GM11168 (cell line): ENCODE data around the gene KCNK18.

Experiments
- in situ Hi-C: fragments of 300-500 bp; cut with MboI; formaldehyde crosslinking; loops from one replicate; pipeline ENCODE4 v1.12.0; 2022; ENCODE audit warnings: low sequenced_read_pairs; ENCODE audit not compliant: unreplicated experiment

The KCNK18 gene

DNA sequence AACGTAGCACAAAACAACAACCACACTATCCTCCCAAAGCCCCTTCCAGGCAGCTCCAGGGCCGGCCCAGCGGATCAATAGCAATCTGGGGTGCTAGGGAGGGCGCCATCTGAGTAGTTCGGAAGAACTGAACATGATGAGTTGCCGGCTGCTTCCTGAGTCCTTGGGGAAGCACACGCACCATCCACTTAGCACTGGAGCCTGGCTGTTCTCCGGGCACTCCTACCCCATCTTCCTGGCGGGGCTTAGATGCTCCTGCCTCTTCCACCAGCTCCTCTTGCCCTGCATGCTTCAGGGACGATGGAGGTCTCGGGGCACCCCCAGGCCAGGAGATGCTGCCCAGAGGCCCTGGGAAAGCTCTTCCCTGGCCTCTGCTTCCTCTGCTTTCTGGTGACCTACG lies at the start of gene KCNK18:
Gene KCNK18, plus strand, starts transcription at position 301 of the 400 bp plus-strand sequence. Its CDS starts 0 bp downstream, at position 301.
- in situ Hi-C loops = no loop called here

DNA sequence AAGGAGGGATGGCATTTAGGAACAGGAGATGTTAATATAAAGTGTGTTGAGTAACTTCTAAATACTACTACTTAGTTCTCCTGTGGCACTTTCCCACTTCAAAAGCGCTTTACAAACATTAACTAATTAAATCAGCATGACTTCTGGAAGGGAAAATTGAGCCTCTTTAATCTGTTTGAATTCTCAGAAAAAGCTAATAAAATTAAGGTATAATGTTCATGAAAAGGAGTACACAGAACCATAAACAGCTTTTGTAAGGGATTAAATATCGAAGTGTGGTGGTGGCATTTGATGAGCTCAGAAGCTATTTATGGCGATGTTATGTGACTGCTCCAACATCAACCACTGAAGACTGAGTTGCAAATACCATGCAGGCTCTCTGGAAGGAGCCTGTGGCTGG lies 49.0 kb upstream of the KCNK18 start:
- in situ Hi-C loops = no loop called here

GRCh38 chr10:117152668-117153067 lies 44.6 kb upstream of the KCNK18 start:
- in situ Hi-C loops = no loop called here

- in situ Hi-C loops = no loop called here
These were observed 39.0 kb upstream of the KCNK18 start for GRCh38 chr10:117158297-117158696.

GRCh38 chr10:117159390-117159789 lies 37.9 kb upstream of the KCNK18 start:
- in situ Hi-C loops = no loop called here

DNA sequence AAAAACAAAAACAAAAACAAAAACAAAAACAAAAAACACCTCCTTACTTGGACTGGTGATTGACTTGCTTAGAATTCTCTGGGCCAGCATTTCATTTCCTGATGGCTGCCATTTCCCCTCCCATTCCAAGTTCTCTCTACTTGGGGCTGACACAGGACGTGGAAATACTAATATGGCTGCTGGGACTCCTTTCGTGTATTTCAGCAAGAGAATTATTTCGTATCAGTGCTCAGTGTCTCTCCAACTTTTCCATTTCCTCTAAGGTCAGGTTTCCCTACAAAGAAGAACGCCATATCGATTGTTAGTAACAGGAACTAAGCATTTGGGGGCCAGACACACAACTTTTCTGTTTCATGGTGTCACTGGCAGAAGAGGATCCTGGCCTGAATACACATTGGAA lies 36.7 kb upstream of the KCNK18 start:
- in situ Hi-C loops = no loop called here

DNA sequence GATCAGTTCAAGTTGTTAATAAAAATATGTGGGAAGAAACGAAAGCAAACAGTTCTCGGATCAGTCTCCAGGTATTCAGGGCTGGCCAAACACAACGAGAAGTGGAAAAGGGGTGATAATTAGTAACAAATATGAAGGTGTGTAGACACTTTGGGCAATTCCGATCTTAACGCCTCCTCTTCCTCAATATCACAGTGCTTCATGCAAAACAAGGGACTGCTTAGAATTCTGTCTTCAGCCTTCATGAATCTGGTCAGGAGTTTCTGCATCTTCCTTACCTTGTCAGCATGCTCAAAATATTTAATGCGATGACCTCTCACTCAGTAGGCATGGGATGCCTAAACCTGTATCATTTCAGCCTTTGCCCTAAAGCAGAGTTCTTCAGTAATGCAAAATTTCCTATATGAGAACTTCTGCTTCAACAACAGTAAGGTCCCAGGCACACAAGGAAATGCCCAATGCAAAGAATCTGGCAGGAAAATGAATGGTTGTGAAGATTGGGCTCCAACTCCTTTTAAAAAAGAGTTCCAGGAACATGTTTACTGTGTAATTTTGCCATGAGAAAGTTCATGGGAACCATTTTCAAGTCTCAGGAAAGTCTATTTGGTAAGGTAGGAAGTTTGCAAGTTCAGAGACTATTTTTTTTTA lies 35.8 kb upstream of the KCNK18 start:
- in situ Hi-C loops = no loop called here

GRCh38 chr10:117162093-117163060 lies 34.9 kb upstream of the KCNK18 start:
- in situ Hi-C loops = no loop called here

DNA sequence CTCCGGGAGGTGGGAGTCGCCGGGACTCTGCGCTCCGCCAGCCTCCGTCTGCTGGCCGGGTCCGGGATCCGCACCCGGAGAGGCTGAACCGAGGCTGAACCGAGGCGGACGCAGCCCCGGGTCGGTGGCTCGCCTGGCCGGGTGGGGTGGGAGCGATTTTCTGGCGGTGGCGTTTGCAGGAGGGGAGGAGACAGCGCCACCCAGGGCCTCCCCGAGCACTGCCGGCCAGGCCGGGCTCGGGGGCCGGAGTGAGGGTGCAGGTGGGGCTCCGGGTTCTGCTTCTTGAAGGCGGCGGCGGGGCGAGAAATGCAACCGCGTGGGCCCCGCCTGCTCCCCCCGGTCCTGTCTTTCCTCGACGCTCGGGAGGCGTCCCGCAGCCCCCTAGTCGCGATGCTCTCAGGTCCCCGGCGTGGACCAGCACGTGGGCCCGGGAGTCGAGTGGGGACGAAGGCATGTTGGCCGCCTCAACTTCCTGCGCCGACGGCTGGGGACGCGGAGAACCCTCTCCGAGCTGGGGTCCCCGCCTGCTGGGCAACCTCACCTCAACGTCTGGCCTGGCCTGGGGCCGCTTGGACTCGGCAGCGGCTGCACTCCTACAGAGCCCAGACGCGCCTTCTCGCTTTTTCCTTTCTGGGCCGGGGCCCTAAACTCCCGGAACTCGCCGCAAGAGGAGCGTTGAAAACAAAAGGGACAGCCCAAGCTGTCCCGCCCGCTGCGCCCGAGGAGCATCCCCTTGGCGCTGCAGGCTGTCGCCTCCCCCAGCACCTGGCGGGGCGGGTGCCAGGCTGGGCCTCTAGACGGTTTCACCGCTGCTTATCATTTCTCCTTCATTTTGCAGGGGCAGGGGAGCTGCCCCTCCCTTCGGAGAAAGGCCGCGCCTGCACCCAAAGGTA lies 34.0 kb upstream of the KCNK18 start:
- in situ Hi-C loops = no loop called here

- in situ Hi-C loops = no loop called here
These were observed 33.2 kb upstream of the KCNK18 start for GRCh38 chr10:117163954-117164548.

DNA sequence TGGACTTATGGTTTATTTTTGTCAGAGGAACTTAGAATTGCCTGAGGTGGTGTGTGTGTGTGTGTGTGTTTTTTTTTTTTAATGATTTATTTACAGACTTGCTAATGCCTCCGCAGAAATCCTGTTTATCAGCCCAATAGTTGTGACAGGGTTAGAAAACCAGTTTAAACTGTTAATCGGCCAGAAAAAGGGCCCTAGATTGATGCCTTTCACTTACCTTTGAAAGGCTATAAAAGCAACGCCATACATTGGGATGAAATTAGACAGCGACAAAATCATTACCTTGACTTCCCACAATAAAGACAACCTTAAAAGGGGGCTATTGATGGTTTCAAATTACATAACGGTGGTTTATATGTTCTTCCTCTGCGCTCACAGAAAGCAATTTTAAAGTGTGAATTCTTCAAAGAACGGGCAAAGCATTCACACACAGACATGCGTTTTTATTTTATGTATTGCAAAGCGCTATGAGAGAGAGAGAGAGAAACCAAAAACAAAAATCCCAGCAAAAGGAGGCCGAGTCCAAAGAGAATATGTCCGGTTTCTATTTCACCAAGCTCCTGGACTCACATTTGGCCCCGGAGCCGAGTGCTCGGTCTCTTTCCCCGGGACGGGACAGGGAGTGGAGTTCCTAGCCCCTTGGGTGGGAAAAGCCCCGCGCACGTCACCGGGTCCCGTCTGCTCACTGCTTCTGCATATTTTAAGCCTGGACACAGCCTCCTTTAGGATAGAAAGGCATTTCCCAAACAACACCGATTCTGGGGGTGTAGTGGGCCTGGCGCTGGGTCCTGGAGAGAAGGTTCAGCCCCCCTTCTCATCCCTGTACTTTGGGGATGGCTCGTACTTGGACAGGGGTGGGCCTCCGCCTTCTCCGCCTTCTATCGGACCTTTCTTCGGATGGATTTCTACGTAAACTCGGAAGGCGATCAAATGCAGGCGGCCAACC lies 32.4 kb upstream of the KCNK18 start:
- in situ Hi-C loops = no loop called here

DNA sequence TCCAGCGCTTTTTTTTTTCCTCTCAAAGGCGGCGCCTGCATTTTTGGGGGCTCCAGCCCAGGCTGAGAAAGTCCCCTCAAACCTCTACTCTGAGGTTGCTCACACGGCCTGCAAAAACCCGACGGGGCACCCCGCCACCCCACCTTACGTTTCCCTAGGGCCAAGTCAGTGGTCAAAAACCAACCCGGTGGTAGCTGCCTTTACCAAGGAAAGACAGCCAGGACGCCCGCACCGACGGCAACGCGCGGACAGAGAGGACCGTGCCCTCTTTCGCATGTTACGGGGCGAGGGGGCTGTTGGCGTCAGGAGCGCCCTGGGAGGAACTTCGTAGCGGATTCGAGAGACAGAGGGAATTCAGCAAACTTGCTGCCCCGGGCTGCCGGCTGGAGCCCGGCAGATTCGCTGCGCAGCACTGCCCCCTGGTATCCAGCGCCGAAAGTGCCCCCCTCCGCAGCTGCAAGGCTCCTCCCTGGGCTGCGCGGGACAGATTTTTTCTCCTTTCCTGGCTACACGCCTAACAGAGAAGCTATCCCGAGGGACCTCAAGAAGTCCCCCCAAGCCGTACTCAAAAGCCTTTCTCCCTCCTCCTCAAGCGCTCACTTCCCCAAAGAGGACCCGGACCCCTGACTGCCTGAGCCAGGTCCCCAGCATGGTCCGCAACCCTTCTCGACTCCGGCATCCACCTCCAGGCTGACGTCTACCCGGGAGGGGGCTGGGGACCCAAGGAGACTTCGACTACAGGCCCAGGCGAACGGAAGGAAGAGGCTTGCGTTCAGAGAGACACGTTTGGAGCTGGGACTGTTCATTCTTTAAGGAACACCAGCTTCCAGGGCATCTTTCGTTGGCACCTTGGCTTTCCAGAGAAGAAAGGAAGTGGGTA lies 31.5 kb upstream of the KCNK18 start:
- in situ Hi-C loops = no loop called here

- in situ Hi-C loops = no loop called here
These were observed 30.6 kb upstream of the KCNK18 start for GRCh38 chr10:117166418-117167345.

DNA sequence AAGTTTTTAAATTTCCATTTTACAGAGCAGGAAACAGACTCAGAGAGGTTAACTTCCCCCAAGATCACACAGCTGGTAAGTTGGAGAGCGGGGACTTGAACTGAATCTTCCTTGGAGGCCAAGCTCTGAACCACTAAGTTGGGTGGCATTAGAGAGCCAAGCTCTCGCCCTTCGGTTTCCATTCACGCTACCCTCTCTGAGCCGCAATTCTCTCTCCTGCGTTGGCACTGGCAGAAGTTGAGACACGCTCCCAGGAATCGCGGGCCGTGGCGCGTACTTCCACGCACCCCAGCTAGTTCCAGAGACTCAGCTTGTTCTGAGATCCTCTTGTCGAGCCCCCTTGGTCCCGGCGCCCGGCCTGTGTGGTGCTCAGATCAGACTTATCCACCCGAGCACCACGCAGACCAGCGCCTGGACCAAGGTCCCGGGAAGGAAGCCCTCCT lies 29.9 kb upstream of the KCNK18 start:
- in situ Hi-C loops = no loop called here

DNA sequence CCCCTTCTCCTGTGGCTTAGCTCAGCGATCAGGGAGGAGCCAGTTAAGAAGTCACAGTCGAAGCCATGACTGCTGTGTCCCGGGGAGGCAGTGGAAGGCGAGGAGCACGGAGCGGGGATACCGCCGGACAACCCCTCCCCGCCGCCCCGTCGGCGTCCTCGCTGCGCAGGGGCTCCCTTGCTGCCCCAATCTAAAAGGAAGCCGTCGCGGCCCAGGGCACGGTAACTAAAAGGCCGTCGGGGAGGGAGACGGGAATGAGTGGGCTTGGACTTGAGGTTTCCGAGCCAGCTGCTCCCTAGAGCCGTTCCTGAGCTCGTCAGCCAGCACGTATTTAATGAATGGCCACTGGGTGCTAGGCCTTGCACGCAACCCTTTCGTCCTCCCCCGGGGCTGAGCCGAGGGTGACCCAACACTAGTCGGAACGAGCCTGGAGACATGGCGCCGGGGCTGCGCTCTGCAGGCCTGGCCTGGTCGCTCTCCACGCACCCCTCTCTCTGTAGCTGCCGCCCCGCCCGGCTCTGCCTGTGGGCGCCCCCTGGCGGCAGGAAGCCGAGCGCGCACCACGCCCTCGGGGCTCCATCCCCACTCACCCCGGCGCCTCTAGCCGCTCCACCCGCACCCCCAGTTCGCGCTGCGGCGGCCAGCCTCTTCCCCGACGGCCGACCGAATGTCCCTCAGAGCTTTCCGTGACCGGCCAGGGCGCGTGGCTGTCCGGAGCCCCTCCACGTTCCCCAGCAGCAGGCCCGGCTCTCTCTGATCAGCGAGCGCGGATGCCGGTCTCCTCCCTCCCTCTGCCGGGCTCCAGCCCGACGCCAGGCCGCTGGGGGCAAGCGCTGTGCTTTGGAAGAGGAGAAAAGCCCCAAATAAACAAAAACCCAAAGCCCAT lies 29.3 kb upstream of the KCNK18 start:
- in situ Hi-C loops = no loop called here

DNA sequence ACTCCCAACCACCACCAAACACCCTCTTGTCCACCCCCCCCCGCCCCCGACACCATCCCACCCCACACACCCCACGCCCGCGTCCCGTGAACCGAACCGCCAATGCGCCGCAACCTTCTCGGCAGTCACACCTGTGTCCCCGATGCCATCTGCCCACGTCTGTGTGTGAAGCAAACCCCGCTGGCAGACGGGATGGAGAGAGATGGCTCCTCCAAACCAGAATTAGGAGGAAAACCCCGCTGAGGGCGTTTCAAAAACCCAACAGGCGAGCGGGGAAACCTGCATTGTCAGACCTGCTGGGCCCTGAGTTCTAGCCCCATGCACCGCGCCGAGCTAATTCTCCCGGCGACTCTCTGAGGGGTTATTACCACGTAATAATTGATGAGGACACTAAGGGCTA lies 28.6 kb upstream of the KCNK18 start:
- in situ Hi-C loops = no loop called here
